PC-9 (cell line): ENCODE results near the gene ERVFRD-1.

ENCODE experiments used
- CTCF ChIP-seq: fragments of 200-600 bp; sonication (generic); conservative IDR thresholded peaks from 2 replicates; pipeline ENCODE4 v1.6.1; 2017; ENCODE audit warnings: mixed run types, antibody characterized with exemption, mild to moderate bottlenecking, moderate library complexity
- EZH2 ChIP-seq: fragments of 200-600 bp; sonication (generic); IDR thresholded peaks from 2 replicates; pipeline ENCODE4 v1.8.0; 2017; ENCODE audit warnings: antibody characterized with exemption, low read depth

- TF ChIP-seq CTCF (no peak), EZH2 (no peak)
Observed at GRCh38 chr6:11111769-11112437, 378 bp upstream of the ERVFRD-1 start.
